Femur (tissue), 1 donor: ENCODE data around the gene MTFR1L.
A peak's percentile ranks its signal among the peaks of the same experiment; 100 is the strongest.

Source experiments
- DNase-seq: peaks from one replicate; pipeline ENCODE4 v3.0.0-alpha.2; 2017

Gene MTFR1L

DNA sequence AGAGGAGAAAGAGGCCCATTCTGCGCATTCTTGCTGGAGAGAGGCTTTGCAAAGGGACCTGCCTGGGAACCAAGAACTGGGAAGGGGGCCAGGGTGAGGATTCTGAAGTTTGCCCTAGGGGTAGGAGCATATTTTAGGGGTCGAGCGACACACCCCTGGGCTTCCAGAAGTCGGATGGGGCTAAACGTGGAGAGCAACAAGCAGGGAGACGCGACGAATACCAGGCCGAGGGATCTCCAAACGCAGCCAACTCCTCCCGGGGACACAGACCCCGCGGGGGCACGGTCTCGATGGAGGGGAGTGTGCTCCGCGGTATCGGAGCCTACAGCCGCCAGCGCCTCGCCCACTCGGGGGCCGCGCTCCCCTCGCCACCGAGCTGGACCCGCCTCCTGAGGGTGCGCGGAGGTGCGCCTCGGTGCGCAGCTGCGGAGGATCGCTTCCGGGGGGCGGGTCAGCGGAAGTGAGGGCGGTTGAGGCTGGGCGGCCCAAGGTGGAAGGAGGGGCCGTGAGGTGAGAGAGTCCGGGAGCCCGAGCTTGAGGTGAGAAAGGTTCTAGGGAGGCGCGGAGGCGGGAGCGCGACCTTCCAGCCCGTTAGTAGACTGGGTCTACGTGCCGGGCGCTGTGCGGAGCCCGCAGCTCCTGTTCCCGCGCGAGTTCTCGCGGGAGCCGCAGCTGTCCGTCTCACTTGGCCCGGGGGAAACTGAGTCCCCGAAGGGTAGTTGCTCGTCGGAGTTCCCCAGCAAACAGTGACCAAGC, at the start of gene MTFR1L:
Gene MTFR1L, plus strand, starts transcription at position 464 of the 756 bp plus-strand sequence. CDS start 3,151 bp downstream, outside the sequence.
- peak; percentile 92 for DNase-seq

DNA sequence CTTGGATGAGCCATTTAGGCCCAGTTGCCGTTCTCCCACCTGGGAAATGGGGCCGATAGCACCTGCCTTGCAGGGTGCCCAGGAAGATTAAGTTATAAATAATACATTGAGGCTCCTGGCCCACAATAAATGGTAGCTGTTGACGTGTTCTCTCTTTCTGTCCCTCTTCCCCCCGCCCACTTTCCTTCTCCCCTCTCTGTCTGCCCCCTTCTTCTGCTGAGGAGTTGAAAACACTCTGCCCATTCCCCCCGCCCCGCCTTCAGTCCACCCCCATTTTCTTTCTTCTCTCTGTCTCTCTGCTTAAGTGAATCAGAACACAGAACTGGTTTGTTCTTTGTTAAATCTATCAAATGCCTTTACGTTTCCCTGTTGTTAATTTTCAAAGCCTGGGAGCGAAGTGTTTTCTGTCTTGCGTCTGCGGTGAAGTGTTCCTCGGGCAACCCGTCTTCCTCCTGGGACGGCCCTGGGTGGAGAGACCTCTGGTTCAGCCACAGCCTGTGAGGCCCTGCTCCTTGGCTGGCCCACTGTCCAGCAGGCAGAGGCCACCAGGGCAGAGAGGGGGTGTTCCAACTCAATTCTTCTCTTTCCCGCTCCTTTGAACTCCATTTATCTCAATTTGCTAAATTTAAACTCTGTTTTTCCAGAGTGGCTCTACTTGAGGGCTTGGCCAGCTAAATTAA, 49.1 kb upstream of the MTFR1L start:
- peak; percentile 48 for DNase-seq

DNA sequence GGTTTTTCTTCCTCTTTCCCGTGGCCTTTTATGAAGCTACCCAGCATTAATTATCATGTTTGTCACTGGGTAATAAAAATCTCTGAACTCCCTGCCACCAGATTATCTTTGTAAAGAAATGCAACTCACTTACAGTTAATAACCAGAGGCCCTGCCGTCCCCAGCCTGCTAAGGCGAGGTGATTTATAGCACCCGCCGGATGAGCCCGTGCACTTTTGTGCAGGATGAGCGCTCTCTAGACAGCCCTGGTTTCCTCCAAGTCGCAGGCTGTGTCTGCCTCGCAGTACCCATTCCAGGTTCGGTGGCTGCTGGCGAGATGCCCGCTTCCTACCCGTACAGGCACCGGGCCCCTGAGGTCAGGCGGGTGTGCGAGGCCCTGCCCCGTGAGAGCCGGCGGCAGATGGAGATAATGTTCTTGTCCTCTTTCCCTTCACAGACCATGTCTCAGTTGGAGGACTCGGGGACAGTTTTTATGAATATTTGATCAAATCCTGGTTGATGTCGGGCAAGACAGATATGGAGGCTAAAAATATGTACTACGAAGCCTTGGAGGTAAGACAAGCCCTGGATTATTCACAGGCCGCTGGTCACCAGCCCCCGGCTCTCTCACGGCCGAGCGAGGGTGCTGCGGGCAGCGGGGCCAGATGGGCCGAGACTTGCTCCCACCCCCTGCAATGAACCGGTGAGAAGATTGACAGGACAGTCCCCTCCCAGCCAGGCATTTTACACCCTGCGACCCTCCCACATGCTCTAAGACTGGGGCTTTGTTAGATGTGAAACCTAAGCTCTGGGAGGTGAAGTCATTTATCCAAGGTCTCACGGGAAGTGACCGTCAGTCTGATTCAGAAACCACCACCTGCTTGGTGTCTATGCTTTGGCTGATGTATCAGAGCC, 48.3 kb upstream of the MTFR1L start:
- DNase-seq = peak; percentile 65

DNA sequence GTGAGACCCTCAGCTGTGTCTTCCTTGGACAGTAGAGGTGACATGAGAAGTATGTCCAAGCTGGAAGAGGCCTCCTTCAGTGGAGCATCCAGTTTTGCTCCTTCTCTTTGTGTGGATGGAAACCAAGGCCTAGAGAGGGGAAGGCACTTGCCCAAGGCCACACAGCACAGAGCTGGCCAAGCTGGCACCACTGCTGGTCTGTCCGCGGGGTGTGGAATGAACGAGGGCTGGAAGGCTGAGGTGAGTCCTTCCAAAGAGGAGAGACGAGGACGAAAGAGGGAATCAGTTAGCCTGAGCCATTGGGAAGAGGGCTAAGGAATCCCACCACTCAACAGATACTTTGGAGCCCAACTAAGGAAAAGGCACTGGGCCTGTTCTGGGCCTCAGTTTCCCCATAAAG, 47.6 kb upstream of the MTFR1L start:
- DNase-seq = no peak

DNA sequence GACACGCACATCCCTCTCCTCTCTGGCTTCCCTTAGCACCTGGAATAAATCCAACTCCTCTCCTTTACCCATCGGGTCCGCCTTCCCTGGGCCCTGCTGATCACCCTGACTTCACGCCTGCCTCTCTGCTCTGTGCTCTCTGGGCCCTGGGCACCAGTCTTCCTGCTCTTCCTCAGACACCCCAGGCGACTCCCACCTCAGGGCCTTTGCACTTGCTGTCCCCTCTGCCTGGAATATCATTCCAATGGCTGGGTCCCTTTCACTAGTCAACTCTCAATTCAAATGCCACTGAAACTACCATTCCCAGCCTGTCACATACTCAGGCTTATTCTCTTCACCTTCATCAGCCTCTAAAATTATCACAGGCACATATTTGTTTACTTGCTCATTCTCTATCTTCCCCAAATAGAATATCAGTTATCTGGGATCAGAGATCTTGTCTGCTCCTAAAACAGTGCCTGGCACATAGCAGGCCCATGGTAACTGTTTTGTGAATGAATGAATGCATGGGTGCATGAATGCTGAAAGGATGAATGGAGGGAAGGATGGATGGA, 47.0 kb upstream of the MTFR1L start:
- DNase-seq = no peak

DNA sequence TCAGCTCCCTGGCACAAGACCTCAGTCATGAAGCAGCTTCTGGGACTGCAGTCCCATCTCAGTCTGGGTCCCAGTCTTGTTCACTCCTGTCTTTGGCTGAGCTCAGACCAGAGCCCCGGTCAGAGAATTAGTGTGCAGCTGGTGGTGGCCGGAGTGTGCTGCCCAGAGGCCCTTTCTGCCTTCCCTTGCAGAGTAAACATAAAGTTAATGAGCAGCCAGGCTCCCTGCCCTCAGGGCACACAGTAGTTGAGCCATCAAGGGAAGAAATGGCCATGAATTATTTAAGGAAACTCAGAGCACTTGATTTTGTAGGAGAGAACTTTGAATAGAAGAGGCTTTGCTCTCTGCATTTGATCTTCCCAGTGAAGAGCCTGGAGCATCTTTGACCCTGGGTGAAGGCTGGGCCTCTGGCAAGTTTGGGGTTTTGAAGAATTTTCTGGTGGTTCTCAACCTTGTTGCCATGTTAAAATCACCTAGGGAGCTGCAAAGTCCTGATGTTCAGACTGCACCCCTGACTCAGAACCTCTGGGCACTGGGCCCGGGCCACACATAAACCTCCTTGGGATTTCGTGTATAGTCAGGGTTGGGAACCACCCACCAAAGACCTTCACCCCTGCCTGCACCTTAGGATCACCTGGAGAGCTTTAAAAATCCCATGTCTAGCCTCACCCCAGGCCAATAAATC, 46.2 kb upstream of the MTFR1L start:
- DNase-seq = no peak

DNA sequence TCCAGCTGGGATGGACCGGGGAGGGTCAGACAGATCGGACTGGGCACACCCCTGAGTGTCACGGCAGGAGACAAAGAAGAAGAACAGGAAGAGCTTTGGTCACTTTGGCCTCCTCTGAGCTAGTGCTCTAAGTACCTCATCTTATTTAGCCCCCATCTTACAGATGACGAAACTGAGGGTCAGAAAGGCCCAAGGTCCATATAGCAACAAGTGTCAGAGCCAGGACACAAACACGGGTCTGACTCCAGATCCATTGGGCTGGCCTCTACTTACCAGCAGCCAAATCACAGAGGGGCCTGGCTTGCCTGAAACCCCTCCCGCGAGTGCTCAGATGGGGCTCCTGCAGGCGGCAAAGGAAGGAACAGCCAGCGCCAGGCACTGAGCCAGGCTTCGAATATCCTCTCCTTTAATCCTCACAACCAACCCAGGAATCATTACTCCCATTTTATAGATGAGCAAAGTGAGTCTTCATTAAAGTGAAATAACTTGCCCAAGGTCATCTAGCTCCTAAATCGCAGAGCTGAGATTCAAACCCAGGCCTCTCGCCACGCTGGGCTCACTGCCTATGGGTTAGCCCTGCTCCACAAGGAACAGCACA, 45.4 kb upstream of the MTFR1L start:
- DNase-seq = no peak

DNA sequence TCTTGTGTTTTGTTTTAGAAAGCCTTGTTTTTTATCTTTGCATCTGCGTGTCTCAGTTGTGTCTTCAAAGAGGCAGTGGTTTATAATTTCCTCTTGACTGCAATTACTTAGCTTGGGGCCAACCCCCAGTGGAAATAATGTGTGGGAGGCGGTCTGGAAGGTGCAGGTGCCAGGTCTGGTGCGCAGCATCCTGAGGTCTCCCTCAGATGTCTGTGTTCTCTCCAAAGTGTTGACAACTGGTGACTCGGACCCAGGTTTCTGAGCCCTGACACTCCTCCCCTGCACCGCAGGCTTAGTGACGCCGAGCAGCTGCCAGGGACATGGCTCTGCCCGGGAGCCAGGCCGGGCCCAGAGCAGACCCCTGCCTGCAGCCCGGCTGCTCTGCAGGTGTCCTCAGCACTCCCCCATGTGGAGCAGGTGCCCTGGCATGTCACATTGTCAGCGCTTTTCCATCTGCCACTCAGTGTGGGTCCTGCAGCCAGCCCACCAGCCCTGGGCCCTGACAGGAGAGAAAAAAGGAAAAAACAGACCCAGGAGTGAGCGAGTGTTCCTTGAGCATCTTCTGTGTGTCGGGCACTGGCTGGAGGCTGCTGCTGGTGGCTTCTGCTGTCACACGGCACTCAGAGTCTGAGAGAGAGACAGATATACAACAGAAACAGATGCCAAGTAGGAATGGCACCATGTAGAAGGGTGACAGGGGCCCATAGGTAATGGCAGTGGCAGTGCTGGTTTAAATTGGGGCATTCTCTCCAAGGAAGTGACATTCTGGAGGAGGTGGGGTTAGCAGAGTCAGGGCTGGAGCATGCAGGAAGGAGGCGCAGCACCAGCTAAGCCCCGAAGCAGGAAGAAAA, 44.6 kb upstream of the MTFR1L start:
- no peak for DNase-seq

DNA sequence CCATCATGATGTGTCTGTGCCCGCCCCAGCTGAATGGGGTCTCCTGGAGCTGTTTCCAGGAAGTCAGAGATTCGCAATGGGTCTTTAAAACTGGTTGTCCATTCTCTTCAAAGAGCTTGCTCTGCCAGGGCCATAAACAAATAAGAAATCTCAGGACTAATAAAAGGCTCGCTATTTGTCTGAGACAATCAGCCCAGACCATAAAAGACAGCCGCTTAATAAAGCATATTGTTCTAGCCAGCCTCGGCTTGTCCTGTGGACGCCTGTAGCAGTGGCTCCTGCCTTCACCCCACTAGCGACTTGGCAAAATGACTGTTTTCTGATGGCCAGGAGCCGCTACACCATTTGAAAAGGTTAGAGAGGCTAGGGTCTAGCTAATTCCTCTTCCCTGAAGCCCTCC, 40.4 kb upstream of the MTFR1L start:
- no peak for DNase-seq

DNA sequence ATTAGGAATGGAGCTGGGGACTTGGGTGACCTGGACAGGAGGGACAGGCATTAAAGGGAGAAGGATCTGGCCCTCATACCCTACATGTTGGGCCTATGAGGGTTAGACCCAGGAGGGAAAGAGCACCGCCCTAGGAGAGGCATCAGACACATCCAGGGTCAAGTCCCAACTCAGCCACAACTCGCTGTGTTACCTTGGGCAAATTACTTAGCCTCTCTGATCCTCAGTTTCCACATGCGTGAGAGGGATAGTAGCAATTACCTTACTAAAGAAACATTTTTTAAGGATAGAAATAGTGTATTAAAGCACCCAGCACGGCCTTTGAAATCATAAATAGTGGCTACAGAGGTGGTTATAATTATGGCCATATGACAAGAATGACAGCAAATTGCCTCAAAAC, 39.9 kb upstream of the MTFR1L start:
- DNase-seq = no peak

DNA sequence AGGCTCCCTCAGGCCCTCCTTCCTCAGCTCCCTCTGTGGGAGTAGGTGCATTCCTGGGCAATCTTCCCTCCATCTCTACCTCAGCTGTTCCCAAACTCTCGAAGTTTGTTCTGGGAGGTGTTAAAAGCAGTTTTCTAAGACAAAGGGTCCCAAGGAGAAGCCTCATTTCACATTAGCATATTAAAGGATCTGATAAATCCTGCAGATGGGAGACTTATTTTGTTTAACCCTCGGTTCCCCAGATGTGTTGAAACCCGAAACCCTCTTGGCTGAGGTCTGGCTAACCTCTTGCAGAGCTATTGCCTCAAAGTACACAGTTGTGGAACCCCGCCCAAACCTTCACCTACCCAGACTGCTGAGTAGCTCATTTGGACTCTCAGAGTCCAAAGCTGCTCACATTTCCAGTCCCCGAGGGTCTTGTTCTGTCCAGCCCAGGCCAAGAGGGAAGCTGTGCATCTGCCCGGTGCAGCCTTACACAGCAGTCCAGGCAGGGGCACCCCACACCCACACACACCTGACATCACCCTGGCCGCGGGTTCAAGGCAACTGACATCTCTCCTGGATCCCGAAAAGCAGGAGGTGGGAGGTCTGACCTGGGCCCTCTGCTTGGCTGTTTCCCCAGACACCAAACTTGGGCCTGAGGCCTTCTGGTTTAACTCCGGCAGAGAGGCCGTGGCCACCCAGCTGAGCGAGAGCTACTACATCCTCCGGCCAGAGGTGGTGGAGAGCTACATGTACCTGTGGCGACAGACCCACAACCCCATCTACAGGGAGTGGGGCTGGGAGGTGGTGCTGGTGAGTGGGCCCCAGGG, 39.2 kb upstream of the MTFR1L start:
- no peak for DNase-seq

DNA sequence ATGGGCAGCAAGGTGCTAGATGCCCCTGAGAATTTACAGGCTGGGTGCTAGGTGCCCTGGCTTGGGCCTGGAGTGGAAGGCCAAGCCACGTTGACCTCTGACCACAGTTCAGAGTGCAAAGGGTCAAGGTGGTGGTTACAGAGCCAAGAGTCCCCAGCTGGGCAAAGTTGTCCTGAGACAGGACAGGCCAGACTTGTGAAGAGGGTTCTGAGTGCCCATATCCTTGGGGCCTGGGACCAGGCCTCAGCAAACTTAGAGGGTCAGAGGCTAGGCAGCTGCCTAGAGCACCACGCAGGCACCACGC, 38.7 kb upstream of the MTFR1L start:
- DNase-seq = no peak

DNA sequence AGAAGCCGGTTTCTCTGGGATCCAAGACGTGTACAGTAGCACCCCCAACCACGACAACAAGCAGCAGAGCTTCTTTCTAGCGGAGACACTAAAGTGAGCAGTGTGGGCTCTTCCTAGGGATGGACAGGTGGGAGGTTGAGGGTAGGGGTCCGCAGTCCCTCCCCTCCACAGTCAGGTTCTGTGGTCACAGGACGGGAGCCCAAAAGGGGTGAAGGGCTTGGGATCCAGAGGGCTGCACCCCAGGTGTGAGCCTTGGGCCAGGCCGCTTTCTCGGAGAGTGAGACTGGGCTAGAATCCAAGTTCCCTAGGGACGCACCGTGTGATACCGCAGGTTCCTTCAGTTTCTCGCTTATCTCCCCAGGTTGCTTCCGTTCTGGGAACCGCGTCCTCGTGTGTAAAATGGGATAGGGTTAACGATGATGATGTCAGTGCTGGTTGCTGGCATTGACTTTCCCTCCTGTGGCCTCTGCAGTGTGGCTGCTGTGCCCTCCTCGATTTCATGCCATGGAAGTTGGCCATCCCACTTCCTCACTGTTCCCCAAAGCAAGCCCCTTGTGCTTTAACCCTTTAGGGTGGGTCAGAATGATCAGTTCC, 37.0 kb upstream of the MTFR1L start:
- no peak for DNase-seq

DNA sequence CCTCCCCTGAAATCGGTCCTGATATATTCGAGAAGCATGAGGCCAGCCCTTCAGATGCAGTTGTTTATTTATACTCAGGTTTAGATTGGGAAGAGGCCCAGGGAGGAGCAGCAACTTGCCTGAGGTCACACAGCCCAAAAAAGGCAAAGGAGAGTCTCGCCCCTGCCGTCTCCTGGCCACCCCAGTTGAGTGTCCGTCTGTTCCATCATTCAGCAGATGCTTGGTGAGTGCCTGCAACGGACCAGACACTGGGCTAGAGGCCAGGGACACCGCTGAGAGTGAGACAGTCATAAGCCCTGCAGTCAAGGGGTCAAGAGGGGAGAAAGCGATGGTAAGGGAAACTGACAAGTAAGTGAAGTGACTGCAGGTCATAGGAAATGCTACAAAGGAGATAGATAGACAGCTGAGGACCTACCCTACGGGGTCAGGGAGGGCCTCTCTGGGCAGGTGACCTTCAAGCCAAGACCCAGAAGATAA, 35.1 kb upstream of the MTFR1L start:
- DNase-seq = no peak

DNA sequence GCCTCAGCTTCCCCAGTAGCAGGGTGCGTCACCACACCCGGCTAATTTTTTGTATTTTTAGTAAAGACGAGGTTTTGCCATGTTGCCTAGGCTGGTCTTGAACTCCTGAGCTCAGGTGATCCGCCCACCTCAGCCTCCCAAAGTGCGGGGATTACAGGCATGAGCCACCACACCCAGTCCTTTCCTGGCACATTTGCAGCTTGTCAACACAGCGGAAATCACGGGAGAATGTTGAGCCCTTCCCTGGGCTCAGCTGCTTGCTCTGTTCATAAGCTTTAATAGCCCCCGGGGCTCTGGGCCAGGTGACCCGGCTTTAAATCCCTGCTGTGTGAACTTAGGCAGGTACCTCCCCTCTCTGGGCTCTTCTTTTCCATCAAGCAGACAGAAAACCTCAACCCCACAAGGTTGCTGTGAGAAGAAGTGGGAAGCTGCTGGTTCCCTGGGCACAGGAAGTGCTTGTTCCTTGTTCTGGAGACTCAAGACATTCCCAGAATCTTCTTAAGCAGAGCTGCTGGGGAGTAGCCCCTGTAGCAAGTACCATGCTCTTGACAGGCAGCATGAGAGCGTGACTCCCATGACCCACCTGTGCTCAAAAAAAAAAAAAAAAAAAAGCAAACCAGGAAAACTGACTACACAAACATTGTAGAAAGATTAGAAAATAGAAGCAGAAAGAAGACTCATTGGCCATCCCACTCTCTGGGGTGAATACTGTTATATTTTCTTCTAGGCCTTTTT, 34.3 kb upstream of the MTFR1L start:
- no peak for DNase-seq

DNA sequence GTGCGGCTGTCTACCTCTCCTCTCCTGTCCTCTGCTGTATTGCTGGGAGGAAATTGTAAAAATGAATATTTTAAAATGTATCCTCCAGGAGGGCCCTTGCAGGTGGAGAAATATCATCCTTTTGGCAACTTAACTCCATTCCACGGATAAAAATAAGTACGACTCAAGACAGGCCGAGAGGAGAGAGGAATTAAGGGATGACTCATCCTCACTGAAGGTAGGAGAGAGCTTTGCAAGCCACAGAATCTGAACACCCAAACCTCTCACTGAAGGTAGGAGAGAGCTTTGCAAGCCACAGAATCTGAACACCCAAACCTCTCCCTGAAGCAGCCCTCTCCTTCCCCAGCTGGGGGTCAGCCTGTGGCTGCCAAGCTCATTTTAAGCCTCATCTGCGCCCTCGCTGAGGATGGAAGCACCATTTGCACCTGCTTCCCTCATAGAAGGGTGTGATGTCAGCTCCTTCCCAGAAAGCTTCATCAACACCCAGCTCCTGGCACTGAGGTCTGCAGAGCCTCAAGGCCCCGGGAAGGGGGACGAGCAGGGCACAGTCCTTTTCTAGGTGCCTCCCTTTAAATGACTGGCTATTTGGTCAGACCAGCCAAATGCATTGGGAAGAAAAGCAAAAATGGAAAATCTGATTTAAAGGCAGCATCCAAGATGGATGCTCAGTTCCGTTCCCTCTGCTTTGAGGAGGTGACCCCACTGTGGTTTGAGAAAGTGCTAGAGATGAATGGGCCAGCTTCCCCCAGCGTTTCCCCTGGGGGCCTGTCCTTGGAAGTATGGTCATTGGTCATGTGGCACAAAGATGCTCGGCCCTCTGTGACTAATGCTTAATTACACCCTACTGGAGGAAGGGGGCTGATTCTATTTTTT, 32.6 kb upstream of the MTFR1L start:
- DNase-seq = no peak

DNA sequence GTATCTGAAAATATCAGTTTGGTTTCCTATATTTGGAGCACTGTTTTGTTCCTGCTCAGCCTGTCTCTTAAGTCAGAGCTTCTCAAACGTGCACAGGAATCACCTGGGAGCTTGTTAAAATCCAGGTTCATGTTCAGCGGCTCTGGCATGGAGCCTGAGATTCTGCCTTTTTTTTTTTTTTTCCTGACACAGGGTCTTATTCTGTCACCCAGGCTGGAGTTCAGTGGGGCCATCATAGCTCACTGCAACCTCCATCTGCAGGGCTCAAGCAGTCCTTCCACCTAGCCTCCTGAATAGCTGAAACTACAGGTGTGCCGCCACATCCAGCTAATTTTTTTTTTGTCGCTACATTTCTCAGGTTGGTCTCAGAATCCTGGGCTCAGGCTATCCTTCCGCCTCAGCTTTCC, 32.0 kb upstream of the MTFR1L start:
- DNase-seq = no peak

DNA sequence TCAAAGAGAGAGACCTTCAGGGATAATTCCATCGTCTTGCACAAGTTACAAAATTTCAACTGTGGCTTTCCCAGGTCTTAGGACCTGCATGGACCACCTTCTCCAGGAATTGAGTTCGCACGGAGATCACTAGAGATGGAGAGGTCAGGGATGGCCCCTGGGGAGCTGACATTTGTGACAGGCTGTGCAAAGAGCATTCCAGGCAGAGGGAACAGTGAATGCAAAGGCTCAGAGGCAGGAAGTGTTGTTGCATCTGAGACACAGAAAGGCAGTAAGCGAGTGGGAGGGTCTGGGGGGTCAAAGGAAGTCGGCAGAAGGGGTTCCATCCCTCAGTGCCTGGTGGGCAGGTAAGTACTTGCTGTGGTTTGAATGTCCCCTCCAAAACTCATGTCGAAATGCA, 29.3 kb upstream of the MTFR1L start:
- no peak for DNase-seq
